IgD-negative memory B cell (primary cell): ENCODE measurements around the gene ZNF728. TPM values are rescaled to one million over a fixed set of nuclear protein-coding genes. Genes with fewer than 3 reads are reported as not detected.
"Not testable (repeated sequence)": the region's sequence is repeated elsewhere in the genome, so short reads cannot be mapped to it uniquely, and the experiment has no call there.

Experiments used
- H3K27ac Mint-ChIP-seq, 3 donors: one replicate each; pipeline ENCODE4 v1.8.0; 2020 to 2022; ENCODE audit warnings: mild to moderate bottlenecking in 3 of 3, mixed read lengths in 3 of 3, moderate library complexity in 1 of 3
- H3K27me3 Mint-ChIP-seq: one replicate; pipeline ENCODE4 v1.8.0; 2021; ENCODE audit warnings: mixed read lengths
- H3K36me3 Mint-ChIP-seq: one replicate; pipeline ENCODE4 v1.8.0; 2020; ENCODE audit warnings: mild to moderate bottlenecking, mixed read lengths
- H3K4me1 Mint-ChIP-seq, 3 donors: one replicate each; pipeline ENCODE4 v1.8.0; 2020 to 2022; ENCODE audit warnings: mixed read lengths in 3 of 3, mild to moderate bottlenecking in 1 of 3
- H3K4me3 Mint-ChIP-seq, 4 donors: one replicate each; pipeline ENCODE4 v1.8.0; 2020 to 2022; ENCODE audit warnings: mild to moderate bottlenecking in 4 of 4, mixed read lengths in 4 of 4, moderate library complexity in 3 of 4
- H3K9me3 Mint-ChIP-seq, 3 donors: one replicate each; pipeline ENCODE4 v1.8.0; 2020 to 2021; ENCODE audit warnings: mixed read lengths in 3 of 3, mild to moderate bottlenecking in 1 of 3
- polyA plus RNA-seq: library from polyadenylated mRNA; unstranded; fragments of 300-500 nt; fragmentation: Illumina TruSeq; gene quantifications from one replicate; pipeline ENCODE4 v1.2.3, GENCODE V29; 2021

ZNF728 gene
- polyA plus RNA-seq: not detected

DNA sequence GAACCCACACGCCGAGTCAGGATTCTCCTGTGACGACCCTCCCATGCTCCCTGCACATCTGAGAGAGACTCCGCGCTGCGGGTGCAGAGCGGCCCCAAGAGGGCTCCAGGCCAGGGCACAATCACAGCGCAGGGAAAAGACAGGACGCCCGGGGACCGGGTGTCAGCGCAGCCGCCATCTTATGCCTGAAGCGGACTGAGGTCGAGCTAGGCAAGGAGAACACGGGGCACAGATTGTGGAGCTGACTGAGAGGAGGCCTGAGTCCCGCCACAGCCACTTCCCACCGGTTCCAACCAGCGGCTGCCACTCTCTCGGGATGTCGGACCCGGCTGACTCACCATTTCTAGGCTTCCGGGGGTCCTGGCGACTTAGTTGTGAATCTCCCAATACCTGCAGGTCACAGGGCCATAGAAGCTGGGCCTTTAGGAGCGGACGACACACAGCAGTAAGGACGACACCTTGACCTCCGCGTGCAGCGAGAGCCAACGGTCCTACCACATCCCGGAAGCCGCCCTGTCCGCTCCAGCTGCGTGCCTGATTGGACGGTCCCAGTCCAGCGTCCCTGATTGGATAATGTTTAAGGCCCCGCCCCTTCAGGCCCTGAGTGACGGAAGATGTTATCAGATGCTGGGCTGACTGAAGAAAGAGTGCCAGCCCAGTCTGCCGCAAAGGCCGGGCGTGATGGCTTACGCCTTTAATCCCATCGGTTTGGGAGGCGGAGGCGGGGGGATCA, at the start of gene ZNF728:
TSS of gene ZNF728 (minus strand) at position 487 of the 733 bp plus-strand sequence. CDS start at position 341, 146 bp downstream.
- Mint-ChIP-seq H3K4me3 (no peak within 1 kb of the TSS), H3K27me3 (no peaks in the 10 kb centered on the region), H3K36me3 (peaks cover 1% of the 10 kb centered on the region)

GRCh38 chr19:23052349-23052748, 49.4 kb upstream of the ZNF728 start:
- Mint-ChIP-seq H3K4me1 (no peaks in the 10 kb centered on the region), H3K27me3 (no peaks in the 10 kb centered on the region), H3K36me3 (no peaks in the 10 kb centered on the region), H3K4me3 (no peak overlapping the region), H3K27ac (peak overlapping the region in 1 of 3 donors; percentile 21), H3K9me3 (peaks cover under 1 to 22% (median 9%) of the 10 kb centered on the region in 3 donors)

More for the DNA sequence above, at the start of gene ZNF728:
- Mint-ChIP-seq H3K4me1 (no peaks in the 10 kb centered on the region), H3K27ac (no peak within 1 kb of the TSS), H3K9me3 (peaks cover 6 to 9% (median 8%) of the 10 kb centered on the region in 3 donors)

- H3K9me3 Mint-ChIP-seq: peaks cover 5 to 26% (median 10%) of the 10 kb centered on the region in 3 donors
- no peaks in the 10 kb centered on the region for H3K27me3 Mint-ChIP-seq
Observed at GRCh38 chr19:23049256-23049655, 46.3 kb upstream of the ZNF728 start.

GRCh38 chr19:23046743-23047142, 43.8 kb upstream of the ZNF728 start:
- no peaks in the 10 kb centered on the region for H3K27me3 Mint-ChIP-seq
- no peaks in the 10 kb centered on the region for H3K4me1 Mint-ChIP-seq
- H3K36me3 Mint-ChIP-seq: no peaks in the 10 kb centered on the region
- no peak overlapping the region for H3K27ac Mint-ChIP-seq
- peaks cover 3 to 21% (median 11%) of the 10 kb centered on the region in 3 donors for H3K9me3 Mint-ChIP-seq
- H3K4me3 Mint-ChIP-seq: no peak overlapping the region

More at GRCh38 chr19:23049256-23049655, 46.3 kb upstream of the ZNF728 start:
- no peaks in the 10 kb centered on the region for H3K4me1 Mint-ChIP-seq
- no peak overlapping the region for H3K27ac Mint-ChIP-seq
- H3K4me3 Mint-ChIP-seq: no peak overlapping the region
- H3K36me3 Mint-ChIP-seq: no peaks in the 10 kb centered on the region

DNA sequence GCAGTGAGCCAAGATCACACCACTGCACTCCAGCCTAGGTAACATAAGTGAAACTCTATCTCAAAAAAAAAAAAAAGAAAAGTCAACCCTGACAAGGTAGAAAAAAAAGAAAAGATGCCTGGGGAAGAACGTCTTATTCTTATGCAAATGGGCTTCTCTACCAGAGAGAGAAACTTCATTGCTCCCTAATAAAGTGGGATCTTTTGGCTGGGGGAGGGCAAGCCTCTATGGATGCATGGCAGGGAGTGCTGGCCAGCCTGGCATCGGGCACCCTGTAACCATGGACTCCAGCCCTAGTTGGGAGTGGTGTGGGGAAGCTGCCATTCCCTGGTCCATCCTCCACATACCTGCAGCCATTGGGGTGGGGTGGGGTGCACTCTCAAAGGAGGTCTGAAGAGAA, 30.7 kb upstream of the ZNF728 start:
- H3K9me3 Mint-ChIP-seq: peaks cover 6 to 15% (median 8%) of the 10 kb centered on the region in 3 donors
- no peaks in the 10 kb centered on the region for H3K4me1 Mint-ChIP-seq
- peak overlapping the region in 1 of 4 donors; percentile 38 for H3K4me3 Mint-ChIP-seq
- no peaks in the 10 kb centered on the region for H3K27me3 Mint-ChIP-seq
- peaks cover 4% of the 10 kb centered on the region for H3K36me3 Mint-ChIP-seq
- no peak overlapping the region for H3K27ac Mint-ChIP-seq

DNA sequence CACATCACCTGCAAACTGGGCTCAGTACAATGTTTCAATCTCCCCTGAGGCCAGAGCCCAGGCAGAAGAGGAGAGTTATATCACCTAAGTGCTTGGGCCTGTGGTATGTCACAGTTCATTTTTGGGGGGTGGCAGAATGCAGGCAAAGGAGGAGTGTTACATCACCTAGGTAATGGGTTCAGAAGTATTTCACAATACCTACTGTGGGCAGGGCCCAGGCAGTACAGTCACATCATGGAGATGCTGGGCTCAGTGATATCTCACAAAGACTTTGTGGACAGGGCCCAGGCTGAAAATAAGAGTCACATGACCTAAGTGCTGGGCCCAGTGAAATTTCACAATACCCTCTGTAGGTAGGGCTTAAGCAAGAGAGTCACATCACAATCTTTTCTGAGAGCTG, 12.7 kb upstream of the ZNF728 start:
- Mint-ChIP-seq H3K27me3 (no peaks in the 10 kb centered on the region), H3K9me3 (peaks cover 6 to 39% (median 12%) of the 10 kb centered on the region in 3 donors), H3K36me3 (no peaks in the 10 kb centered on the region), H3K4me3 (no peak overlapping the region), H3K4me1 (no peaks in the 10 kb centered on the region), H3K27ac (peak overlapping the region in 1 of 3 donors; percentile 47)

GRCh38 chr19:22994957-22995356, 8.0 kb downstream of the ZNF728 start:
- H3K36me3 Mint-ChIP-seq, H3K4me3 Mint-ChIP-seq: not testable (repeated sequence)
- peaks cover 6 to 26% (median 24%) of the 10 kb centered on the region in 3 donors for H3K9me3 Mint-ChIP-seq

DNA sequence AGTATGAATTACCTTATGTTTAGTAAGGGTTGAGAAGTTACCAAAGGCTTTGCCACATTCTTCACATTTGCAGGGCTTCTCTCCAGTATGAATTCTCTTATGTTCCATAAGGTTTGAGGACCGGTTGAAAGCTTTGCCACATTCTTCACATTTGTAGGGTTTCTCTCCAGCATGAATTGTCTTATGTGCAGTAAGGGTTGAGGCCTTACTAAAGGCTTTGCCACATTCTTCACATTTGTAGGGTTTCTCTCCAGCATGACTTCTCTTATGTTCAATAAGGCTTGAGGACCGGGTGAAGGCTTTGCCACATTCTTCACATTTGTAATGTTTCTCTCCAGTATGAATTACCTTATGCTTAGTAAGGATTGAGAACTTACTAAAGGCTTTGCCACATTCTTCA, 26.7 kb downstream of the ZNF728 start:
- Mint-ChIP-seq H3K36me3 (peaks cover 4% of the 10 kb centered on the region), H3K9me3 (peaks cover 20 to 49% (median 32%) of the 10 kb centered on the region in 3 donors), H3K27ac (no peak overlapping the region), H3K4me1 (no peaks in the 10 kb centered on the region), H3K27me3 (no peaks in the 10 kb centered on the region), H3K4me3 (no peak overlapping the region)

More at GRCh38 chr19:22994957-22995356, 8.0 kb downstream of the ZNF728 start:
- H3K4me1 Mint-ChIP-seq, H3K27me3 Mint-ChIP-seq, H3K27ac Mint-ChIP-seq: not testable (repeated sequence)

GRCh38 chr19:22975546-22976136, 27.3 kb downstream of the ZNF728 start:
- H3K27me3 Mint-ChIP-seq, H3K4me3 Mint-ChIP-seq, H3K36me3 Mint-ChIP-seq, H3K27ac Mint-ChIP-seq, H3K4me1 Mint-ChIP-seq: not testable (repeated sequence)
- H3K9me3 Mint-ChIP-seq: peaks cover 18 to 43% (median 29%) of the 10 kb centered on the region in 3 donors

- Mint-ChIP-seq H3K9me3 (peaks cover 10 to 32% (median 22%) of the 10 kb centered on the region in 3 donors), H3K27me3 (no peaks in the 10 kb centered on the region), H3K4me3 (peak overlapping the region in 1 of 4 donors; percentile 60), H3K27ac (no peak overlapping the region), H3K36me3 (peaks cover 1% of the 10 kb centered on the region), H3K4me1 (peaks cover 0 to 2% (median 0%) of the 10 kb centered on the region in 3 donors)
Observed at GRCh38 chr19:22945560-22945959, 57.4 kb downstream of the ZNF728 start.

DNA sequence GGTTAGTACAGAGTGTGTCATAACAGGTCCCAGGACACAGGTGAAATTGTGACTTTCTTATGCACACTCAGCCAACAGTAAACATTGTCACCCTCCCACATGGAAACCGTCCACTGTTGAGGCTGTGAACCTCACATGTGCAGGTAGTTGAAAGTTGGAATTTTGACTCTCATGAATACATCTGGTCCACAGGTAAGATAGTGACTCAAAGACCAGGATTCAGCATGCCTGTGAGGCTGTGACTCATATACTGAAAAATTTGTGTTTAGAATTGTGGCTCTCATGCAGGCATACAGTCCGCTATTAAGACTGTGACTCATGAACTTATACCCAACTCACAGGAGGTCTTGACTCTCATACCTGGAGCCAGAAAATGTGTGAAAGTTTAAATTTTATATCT, 67.8 kb downstream of the ZNF728 start:
- Mint-ChIP-seq H3K36me3 (no peaks in the 10 kb centered on the region), H3K27me3 (no peaks in the 10 kb centered on the region), H3K4me3 (no peak overlapping the region), H3K27ac (no peak overlapping the region), H3K4me1 (no peaks in the 10 kb centered on the region), H3K9me3 (peaks cover 8 to 17% (median 8%) of the 10 kb centered on the region in 3 donors)

- not testable (repeated sequence) for H3K4me1 Mint-ChIP-seq, H3K27ac Mint-ChIP-seq, H3K4me3 Mint-ChIP-seq, H3K36me3 Mint-ChIP-seq, H3K27me3 Mint-ChIP-seq
- peaks cover 6 to 13% (median 12%) of the 10 kb centered on the region in 3 donors for H3K9me3 Mint-ChIP-seq
Observed at GRCh38 chr19:22927576-22927975, 75.4 kb downstream of the ZNF728 start.

GRCh38 chr19:22925181-22925580, 77.8 kb downstream of the ZNF728 start:
- H3K27ac Mint-ChIP-seq, H3K36me3 Mint-ChIP-seq, H3K27me3 Mint-ChIP-seq, H3K4me3 Mint-ChIP-seq, H3K4me1 Mint-ChIP-seq: not testable (repeated sequence)
- H3K9me3 Mint-ChIP-seq: peaks cover 6 to 16% (median 13%) of the 10 kb centered on the region in 3 donors
